NCI-H1930 (cell line): ENCODE results near the gene NT5C.
A peak's percentile ranks its signal among the peaks of the same experiment; 100 is the strongest.
"Not testable (repeated sequence)": the region's sequence is repeated elsewhere in the genome, so short reads cannot be mapped to it uniquely, and the experiment has no call there.

Experiments used
- DNase-seq, 2 experiments: peaks; one replicate each; lab custom pipeline; 2025; lab: John Stamatoyannopoulos, UW

Gene NT5C

DNA sequence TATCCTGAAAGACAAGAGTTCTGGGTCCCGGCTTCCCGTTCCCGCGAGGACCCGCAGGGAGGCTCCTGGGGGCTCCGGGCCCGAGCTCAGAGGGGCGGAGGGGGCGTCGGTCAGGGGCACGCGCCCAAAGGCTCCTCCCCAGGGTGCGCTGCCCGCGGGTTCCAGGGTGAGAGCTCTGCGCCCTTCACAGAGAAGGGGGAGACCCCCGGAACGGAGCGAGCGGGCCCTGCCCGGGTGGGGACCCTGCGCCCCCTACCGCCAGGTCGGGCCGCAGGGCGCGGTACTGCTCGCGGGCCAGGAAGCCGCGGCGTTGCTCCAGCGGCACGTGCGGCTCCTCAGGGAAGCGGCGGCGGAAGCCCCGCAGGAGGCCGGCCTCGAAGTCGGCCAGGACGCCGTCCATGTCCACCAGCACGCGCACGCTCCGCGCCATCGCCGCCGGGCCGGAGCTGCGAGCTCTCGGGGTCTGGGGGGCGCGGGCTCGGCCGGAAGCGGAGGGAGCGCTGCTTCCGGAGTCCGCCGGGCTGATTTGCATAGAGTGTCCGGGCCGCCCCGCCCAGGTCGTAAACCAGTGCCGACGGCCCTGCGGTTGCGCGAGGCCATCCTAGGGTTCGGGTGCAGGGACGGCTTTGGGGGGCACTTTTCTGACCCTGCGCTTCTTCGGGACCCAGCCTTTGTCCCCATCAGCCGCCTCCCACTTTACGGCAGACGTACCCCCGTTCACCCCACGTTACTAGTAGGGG lies at the start of gene NT5C:
TSS of gene NT5C (minus strand) at position 465 of the 740 bp plus-strand sequence. CDS start at position 430, 35 bp downstream.
- peak; percentile 85 to 90 for DNase-seq

GRCh38 chr17:75181110-75181509 lies 49.6 kb upstream of the NT5C start:
- no peak for DNase-seq

GRCh38 chr17:75178453-75178852 lies 46.9 kb upstream of the NT5C start:
- DNase-seq: no peak

GRCh38 chr17:75176625-75177024 lies 45.1 kb upstream of the NT5C start:
- no peak for DNase-seq

DNA sequence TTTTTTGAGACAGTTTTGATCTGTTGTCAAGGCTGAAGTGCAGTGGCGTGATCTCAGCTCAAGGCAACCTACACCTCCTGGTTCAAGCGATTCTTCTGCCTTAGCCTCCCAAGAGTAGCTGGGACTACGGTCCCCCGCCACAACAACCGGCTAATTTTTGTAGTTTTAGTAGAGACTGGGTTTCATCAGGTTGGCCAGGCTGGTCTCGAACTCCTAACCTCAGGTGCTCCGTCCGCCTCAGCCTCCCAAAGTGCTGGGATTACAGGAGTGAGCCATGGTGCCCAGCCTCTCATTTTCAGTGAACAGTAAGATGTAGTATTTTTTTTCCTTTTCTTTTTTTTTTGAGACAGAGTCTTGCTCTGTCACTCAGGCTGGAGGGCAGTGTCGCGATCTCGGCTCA lies 43.5 kb upstream of the NT5C start:
- DNase-seq: no peak

GRCh38 chr17:75173526-75173925 lies 42.0 kb upstream of the NT5C start:
- no peak for DNase-seq

- DNase-seq: no peak
Measured at GRCh38 chr17:75168998-75169397, 37.5 kb upstream of the NT5C start.

DNA sequence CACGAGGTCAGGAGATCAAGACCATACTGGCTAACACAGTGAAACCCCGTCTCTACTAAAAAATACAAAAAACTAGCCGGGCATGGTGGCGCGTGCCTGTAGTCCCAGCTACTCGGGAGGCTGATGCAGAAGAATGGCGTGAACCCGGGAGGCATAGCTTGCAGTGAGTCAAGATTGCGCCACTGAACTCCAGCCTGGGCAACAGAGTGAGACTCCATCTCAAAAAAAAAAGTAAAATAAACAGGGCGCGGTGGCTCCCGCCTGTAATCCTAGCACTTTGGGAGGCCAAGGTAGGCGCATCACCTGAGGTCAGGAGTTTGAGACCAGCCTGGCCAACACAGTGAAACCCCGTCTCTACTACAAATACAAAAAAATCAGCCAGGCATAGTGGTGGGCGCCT lies 33.1 kb upstream of the NT5C start:
- DNase-seq: not testable (repeated sequence)

DNA sequence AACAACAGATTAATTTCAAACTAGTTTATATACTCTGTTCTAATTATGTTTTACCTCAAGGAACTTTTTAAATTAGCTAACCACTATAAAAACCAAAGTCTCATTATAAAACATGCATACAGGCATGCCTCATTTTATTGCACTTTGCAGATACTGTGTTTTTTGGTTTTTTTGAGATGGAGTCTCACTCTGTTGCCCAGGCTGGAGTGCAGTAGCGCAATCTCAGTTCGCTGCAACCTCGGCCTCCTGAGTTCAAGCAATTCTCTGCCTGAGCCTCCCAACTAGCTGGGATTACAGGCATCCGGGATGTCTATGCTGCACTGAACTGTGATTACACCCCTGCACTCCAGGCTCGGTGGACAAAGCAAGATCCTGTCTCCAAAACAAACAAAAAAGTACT lies 31.5 kb upstream of the NT5C start:
- no peak for DNase-seq

DNA sequence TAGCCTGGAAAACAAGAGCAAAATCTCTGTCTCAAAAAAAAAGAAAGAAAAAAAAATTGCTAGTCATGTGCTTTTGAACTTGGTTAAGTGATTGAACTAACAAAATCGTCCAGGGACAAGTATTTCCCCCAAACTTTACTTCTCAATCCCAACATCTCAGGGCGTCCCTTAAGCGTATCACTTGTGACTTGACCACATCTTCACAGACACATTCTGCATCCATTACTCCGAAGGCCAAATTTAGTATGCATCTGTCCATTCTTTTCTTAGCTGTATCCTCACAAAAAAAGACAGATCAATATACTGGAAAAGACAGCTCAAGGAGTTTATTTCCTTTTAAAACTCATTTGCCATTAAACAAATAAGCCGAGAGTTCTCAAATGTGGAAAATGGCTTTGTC lies 28.7 kb upstream of the NT5C start:
- DNase-seq: no peak

- no peak for DNase-seq
Measured at GRCh38 chr17:75159196-75160031, 27.9 kb upstream of the NT5C start.

GRCh38 chr17:75158480-75158879 lies 26.9 kb upstream of the NT5C start:
- not testable (repeated sequence) for DNase-seq

GRCh38 chr17:75155191-75155601 lies 23.7 kb upstream of the NT5C start:
- DNase-seq: no peak

GRCh38 chr17:75154195-75155106 lies 22.9 kb upstream of the NT5C start, which contains the start of gene JPT1:
TSS of gene JPT1 (minus strand) at chr17:75154512. CDS start at chr17:75154397, 115 bp downstream.
- DNase-seq: peak; percentile 99

GRCh38 chr17:75153780-75154194 lies 22.2 kb upstream of the NT5C start:
- no peak for DNase-seq

DNA sequence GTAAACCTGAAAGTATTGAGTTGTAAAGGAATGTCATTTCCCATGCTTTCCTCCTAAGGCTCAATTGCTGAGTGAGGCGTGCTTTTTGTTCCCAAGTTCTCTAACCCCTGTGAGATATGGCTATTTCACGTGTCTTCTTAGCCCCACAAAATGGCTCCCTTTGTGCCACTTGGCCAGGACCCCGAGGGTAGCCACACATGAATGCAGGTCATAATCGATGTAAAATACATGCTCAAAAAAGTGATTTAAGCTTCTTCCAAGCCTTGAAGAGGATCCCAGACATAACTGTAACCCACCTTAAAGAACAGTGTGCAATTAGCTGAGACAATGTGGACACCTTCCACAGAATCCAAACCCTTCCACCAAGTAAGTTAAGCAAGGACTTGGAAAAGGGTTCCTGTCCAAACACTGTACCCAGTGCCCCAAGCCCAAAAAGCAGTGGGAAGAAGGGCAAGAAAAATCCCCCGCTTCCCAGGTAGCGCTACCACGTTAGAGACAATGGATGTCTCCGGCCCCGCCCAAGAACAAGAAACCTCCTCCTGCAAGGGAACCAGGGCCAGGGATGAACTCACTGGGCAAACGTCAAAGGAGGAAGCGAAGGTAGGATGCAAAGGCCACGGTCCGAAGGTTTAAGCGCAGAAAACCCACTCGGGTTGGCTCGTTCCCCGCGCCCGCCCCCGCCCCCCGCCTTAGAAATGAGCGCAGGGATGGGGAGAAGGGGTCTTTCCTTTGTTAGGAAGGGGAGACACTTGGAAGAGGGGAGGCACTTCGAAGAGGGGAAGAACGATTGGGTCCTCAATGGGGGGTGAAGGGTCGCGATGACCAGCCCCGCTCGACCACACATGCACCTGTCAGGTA lies 21.6 kb upstream of the NT5C start:
- peak in 1 of 2 experiments; percentile 21 for DNase-seq

GRCh38 chr17:75152523-75152921 lies 21.0 kb upstream of the NT5C start:
- no peak for DNase-seq

- DNase-seq: no peak
Measured at GRCh38 chr17:75151930-75152329, 20.4 kb upstream of the NT5C start.

- DNase-seq: no peak
Measured at GRCh38 chr17:75147878-75148546, 16.5 kb upstream of the NT5C start.

DNA sequence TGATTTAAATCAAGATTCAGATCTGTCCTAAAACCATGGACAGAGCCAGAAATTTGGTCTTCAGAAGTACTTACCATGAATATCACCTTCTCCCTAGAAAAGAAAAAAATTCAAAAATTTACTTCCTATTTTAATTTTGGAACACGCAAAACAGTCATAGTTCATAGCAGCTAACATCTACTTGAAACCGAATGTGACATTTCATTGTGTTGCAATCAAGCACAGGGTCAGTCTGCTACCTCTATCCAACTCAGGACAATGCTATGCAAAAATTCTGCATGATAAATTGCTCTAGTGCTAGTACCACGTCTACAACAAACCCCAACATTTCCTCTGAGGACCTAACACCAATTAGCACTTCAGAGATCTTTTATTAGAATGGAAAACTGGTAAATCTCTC lies 15.1 kb upstream of the NT5C start:
- DNase-seq: no peak
